ENCODE results near the gene ACER3. TPM values are rescaled to one million over a fixed set of nuclear protein-coding genes. Genes with fewer than 3 reads are reported as not detected.
A peak's percentile ranks its signal among the peaks of the same experiment; 100 is the strongest.
"Not testable (repeated sequence)": the region's sequence is repeated elsewhere in the genome, so short reads cannot be mapped to it uniquely, and the experiment has no call there.

The ACER3 gene
- polyA plus RNA-seq, 3 donors: 14.7 to 17.0 (median 15.3) TPM

- peak in 2 of 3 donors; percentile 41 to 53 for DNase-seq (ENCODE audit: low read depth in 3 of 3, low spot score in 2 of 3)
These were observed 58.2 kb downstream of the ACER3 start for GRCh38 chr11:76918941-76919386.

DNA sequence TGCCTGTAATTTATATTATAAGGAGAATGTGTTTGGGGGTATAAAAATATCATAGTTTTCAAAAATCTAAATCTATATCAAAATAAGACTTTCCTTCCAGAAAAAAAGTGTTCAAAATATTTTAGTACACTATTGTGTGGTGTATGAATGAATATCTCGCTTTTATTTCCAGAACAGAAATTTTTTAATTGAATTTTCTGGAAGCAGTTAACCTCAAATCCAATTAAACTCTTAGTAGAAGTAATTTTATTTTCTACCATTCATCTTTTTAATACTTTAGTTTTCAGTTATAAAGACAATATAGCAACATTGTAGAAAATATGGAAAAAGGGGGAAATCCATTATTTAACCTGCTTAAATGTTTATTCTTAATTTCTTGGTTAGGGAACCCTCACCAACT is 58.7 kb downstream of the ACER3 start:
- no peak for DNase-seq (ENCODE audit: low read depth in 3 of 3, low spot score in 2 of 3)

- peak; percentile 70 to 78 (median 73) for DNase-seq (ENCODE audit: low read depth in 3 of 3, low spot score in 2 of 3)
These were observed 59.4 kb downstream of the ACER3 start for GRCh38 chr11:76919887-76920746.

GRCh38 chr11:76927160-76927559 is 66.4 kb downstream of the ACER3 start:
- DNase-seq (ENCODE audit: low read depth in 3 of 3, low spot score in 2 of 3): no peak

DNA sequence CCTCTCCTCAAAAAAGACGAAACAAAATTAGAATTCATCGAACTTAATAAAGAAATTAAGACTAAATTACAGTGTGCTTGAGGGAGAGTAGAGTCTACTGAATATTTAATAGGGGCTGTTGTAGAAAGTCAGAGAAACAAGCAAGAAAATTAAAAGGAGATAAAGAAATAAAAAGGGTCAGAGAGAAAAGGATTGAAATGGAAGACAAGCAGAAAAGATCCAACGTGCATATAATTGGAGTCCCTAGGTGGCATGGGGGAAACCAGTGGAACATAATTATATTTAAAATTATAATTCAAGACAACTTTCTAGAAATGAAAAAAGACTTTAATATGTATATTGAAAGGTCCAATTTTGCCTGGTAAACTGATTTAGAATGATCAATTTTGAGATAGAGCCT is 74.3 kb downstream of the ACER3 start:
- DNase-seq (ENCODE audit: low read depth in 3 of 3, low spot score in 2 of 3): no peak

GRCh38 chr11:76939219-76939631 is 78.5 kb downstream of the ACER3 start:
- DNase-seq (ENCODE audit: low read depth in 3 of 3, low spot score in 2 of 3): no peak

DNA sequence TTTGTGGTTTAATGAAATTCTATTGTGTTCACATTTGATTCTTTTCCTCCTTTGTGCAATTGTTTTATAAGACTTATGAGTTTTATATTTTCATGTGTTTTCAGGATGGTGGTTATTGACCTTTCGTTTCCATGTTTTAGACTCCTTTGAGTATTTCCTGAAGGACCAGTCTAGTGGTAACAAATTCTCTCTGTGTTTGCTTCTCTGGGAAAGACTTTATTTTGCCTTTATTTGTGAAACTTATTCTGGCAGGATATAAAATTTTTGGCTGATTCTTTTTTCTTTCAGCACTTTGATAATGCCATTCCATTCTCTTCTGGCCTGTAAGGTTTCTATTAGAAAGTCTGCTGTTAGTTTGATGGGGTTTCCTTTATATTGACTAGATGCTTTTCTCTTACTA is 83.5 kb downstream of the ACER3 start:
- no peak for DNase-seq (ENCODE audit: low read depth in 3 of 3, low spot score in 2 of 3)

DNA sequence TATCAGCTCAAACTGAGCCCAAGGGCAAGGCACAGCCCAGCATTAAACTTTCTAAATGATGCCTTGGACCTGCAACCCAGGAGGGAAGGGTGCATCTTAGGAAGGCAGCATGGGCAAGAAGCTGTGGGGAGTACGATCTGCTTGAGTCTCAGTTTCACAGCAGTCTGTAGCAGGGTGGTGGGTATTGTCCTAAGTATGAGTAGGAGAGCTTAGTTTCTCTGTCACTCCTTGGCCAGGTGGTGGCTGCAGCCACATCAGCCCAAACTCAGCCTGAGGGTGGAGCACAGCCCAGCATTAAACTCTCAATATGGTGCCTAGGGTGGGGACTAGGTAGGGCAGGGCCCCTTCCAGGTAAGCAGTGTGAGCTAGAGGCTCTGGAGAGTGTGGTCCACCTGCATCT is 85.5 kb downstream of the ACER3 start:
- no peak for DNase-seq (ENCODE audit: low read depth in 3 of 3, low spot score in 2 of 3)

- DNase-seq (ENCODE audit: low read depth in 3 of 3, low spot score in 2 of 3): no peak
These were observed 86.5 kb downstream of the ACER3 start for GRCh38 chr11:76947190-76947589.

- no peak for DNase-seq (ENCODE audit: low read depth in 3 of 3, low spot score in 2 of 3)
These were observed 87.1 kb downstream of the ACER3 start for GRCh38 chr11:76947800-76948199.

GRCh38 chr11:76955459-76956114 is 94.9 kb downstream of the ACER3 start:
- DNase-seq (ENCODE audit: low read depth in 3 of 3, low spot score in 2 of 3): no peak

DNA sequence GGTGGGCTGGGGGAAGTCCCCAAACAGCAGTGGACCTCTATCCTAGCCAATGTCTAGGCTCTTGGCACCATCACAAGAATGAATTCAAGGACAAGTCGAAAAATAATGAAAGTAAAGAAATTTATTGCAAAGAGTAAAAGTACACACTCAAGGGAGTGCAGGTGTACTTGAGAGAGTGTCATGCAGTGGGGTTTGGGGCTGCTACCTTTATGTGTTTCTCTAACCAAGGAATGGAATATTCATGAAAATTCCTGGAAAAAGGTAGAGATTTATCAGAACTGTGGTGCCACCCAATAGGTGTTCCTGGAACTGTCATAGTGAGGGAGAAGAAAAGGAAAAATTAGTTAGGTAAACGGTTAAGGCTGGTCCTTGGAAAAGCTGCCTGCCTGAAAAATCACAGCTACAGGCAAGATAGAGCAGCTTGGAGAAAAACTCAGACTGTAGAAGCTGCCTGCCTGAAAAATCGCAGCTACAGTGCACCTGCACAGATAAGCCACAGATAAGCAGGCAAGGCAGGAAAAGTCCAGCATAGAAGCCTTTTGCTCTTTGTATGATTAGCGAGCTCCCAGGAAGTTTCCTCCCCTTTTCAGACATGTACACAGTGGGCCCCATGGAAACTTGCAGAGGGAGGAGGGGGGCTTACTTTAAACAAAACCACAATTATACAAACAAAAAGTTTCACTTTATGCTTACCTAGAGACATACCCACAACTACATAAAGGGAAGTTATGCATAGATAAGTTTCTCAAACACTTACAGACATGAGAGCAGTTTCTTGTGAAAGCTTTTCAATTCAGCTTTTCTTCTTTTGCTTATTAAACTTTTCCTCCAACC is 102.1 kb downstream of the ACER3 start:
- no peak for DNase-seq (ENCODE audit: low read depth in 3 of 3, low spot score in 2 of 3)

GRCh38 chr11:76963417-76964168 is 102.9 kb downstream of the ACER3 start:
- DNase-seq (ENCODE audit: low read depth in 3 of 3, low spot score in 2 of 3): not testable (repeated sequence)

GRCh38 chr11:76972051-76972450 is 111.3 kb downstream of the ACER3 start:
- DNase-seq (ENCODE audit: low read depth in 3 of 3, low spot score in 2 of 3): no peak

GRCh38 chr11:76974179-76974891 is 113.6 kb downstream of the ACER3 start:
- no peak for DNase-seq (ENCODE audit: low read depth in 3 of 3, low spot score in 2 of 3)

- DNase-seq (ENCODE audit: low read depth in 3 of 3, low spot score in 2 of 3): no peak
These were observed 114.8 kb downstream of the ACER3 start for GRCh38 chr11:76975513-76975912.

GRCh38 chr11:76977791-76978190 is 117.1 kb downstream of the ACER3 start:
- no peak for DNase-seq (ENCODE audit: low read depth in 3 of 3, low spot score in 2 of 3)

- DNase-seq (ENCODE audit: low read depth in 3 of 3, low spot score in 2 of 3): no peak
These were observed 117.5 kb downstream of the ACER3 start for GRCh38 chr11:76978239-76978638.

GRCh38 chr11:76978818-76979217 is 118.1 kb downstream of the ACER3 start:
- no peak for DNase-seq (ENCODE audit: low read depth in 3 of 3, low spot score in 2 of 3)

DNA sequence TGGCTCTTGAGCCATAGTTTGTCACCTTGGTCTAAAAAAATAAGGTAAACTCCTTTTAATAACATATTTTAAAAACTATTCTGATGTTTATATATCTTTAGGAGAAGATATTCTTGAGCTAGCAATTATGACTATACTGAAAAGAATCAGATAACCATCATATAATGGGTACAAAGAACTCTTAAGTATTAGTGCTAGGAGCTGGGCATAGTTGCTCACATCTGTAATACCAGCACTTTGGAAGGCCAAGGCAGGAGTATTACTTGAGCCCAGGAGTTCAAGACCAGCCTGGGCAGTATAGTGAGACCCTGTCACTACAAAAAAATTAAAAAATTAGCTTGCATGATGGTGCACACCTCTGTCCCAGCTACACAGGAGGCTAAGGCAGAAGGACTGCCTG is 119.5 kb downstream of the ACER3 start:
- no peak for DNase-seq (ENCODE audit: low read depth in 3 of 3, low spot score in 2 of 3)

All from right renal cortex interstitium (tissue), 3 donors.